H9 (cell line): ENCODE data around the gene IGFL2. TPM values are rescaled to one million over a fixed set of nuclear protein-coding genes. Genes with fewer than 3 reads are reported as not detected.
A peak's percentile ranks its signal among the peaks of the same experiment; 100 is the strongest.

Experiments
- DNase-seq: peaks from one replicate; pipeline ENCODE4 v3.0.0-alpha.2; 2017
- H2AFZ ChIP-seq: one replicate; pipeline ENCODE4 v1.6.1; 2013; ENCODE audit warnings: mild to moderate bottlenecking, low read length, control low read depth, moderate library complexity
- H2AK5ac ChIP-seq: 2 replicates; pipeline ENCODE4 v1.6.1; 2013; ENCODE audit warnings: low read length, control low read depth, mixed read lengths; ENCODE audit not compliant: insufficient read length
- H2BK120ac ChIP-seq: one replicate; pipeline ENCODE4 v1.6.1; 2013; ENCODE audit warnings: low read depth, mild to moderate bottlenecking, low read length, control low read depth, inconsistent platforms; ENCODE audit not compliant: poor library complexity, severe bottlenecking
- H2BK12ac ChIP-seq: 2 replicates; pipeline ENCODE4 v1.6.1; 2013; ENCODE audit warnings: low read length, control low read depth, mixed read lengths, low read depth; ENCODE audit not compliant: insufficient read length
- H2BK15ac ChIP-seq: 2 replicates; pipeline ENCODE4 v1.6.1; 2013; ENCODE audit warnings: low read depth, low read length, control low read depth
- H2BK20ac ChIP-seq: one replicate; pipeline ENCODE4 v1.6.1; 2013; ENCODE audit warnings: low read depth, mild to moderate bottlenecking, low read length, control low read depth, inconsistent platforms; ENCODE audit not compliant: poor library complexity, severe bottlenecking
- H2BK5ac ChIP-seq: 2 replicates; pipeline ENCODE4 v1.6.1; 2013; ENCODE audit warnings: low read length, control low read depth, mixed read lengths; ENCODE audit not compliant: insufficient read length
- H3K14ac ChIP-seq: 2 replicates; pipeline ENCODE4 v1.6.1; 2013; ENCODE audit warnings: low read length, control low read depth; ENCODE audit not compliant: insufficient read depth
- H3K18ac ChIP-seq: 2 replicates; pipeline ENCODE4 v1.6.1; 2013; ENCODE audit warnings: low read depth, mild to moderate bottlenecking, mixed read lengths, low read length, control low read depth; ENCODE audit not compliant: insufficient read length
- H3K23ac ChIP-seq: 2 replicates; pipeline ENCODE4 v1.6.1; 2013; ENCODE audit warnings: low read length, control low read depth, mixed read lengths, low read depth; ENCODE audit not compliant: insufficient read length
- H3K23me2 ChIP-seq: 2 replicates; pipeline ENCODE4 v1.6.1; 2013; ENCODE audit warnings: low read depth, mild to moderate bottlenecking, mixed read lengths, low read length, control low read depth; ENCODE audit not compliant: insufficient read length, poor library complexity, severe bottlenecking
- H3K27ac ChIP-seq: 2 replicates; pipeline ENCODE4 v1.5.1; 2013; ENCODE audit warnings: low read length, control low read depth, mixed read lengths, low read depth; ENCODE audit not compliant: insufficient read length
- H3K27me3 ChIP-seq: 2 replicates; pipeline ENCODE4 v1.6.1; 2013; ENCODE audit warnings: low read length, control low read depth, inconsistent platforms; ENCODE audit not compliant: insufficient read depth
- H3K4ac ChIP-seq: 2 replicates; pipeline ENCODE4 v1.6.1; 2013; ENCODE audit warnings: low read depth, mild to moderate bottlenecking, control low read depth, inconsistent platforms, low read length, moderate library complexity
- H3K4me1 ChIP-seq: 2 replicates; pipeline ENCODE4 v1.6.1; 2013; ENCODE audit warnings: low read length, control low read depth, inconsistent platforms; ENCODE audit not compliant: insufficient read depth
- H3K4me2 ChIP-seq: 2 replicates; pipeline ENCODE4 v1.6.1; 2013; ENCODE audit warnings: low read length, control low read depth, mixed read lengths; ENCODE audit not compliant: insufficient read length, insufficient read depth
- H3K56ac ChIP-seq: 2 replicates; pipeline ENCODE4 v1.6.1; 2013; ENCODE audit warnings: low read depth, mild to moderate bottlenecking, mixed read lengths, low read length, control low read depth; ENCODE audit not compliant: insufficient read length
- H3K79me1 ChIP-seq: 2 replicates; pipeline ENCODE4 v1.6.1; 2013; ENCODE audit warnings: low read depth, mild to moderate bottlenecking, moderate library complexity, low read length, control low read depth, inconsistent platforms; ENCODE audit not compliant: insufficient read depth, poor library complexity, severe bottlenecking
- H3K79me2 ChIP-seq: 2 replicates; pipeline ENCODE4 v1.6.1; 2013; ENCODE audit warnings: low read length, control low read depth, inconsistent platforms; ENCODE audit not compliant: insufficient read depth
- H3K9ac ChIP-seq: 2 replicates; pipeline ENCODE4 v1.6.1; 2013; ENCODE audit warnings: low read length, control low read depth, mixed read lengths; ENCODE audit not compliant: insufficient read length; ENCODE audit errors: extremely low read depth
- H3K9me3 ChIP-seq: one replicate; pipeline ENCODE4 v1.6.1; 2013; ENCODE audit warnings: low read depth, low read length, inconsistent platforms; ENCODE audit not compliant: control insufficient read depth
- H3T11ph ChIP-seq: one replicate; pipeline ENCODE4 v1.6.1; 2013; ENCODE audit warnings: mild to moderate bottlenecking, low read length, control low read depth, inconsistent platforms
- H4K20me1 ChIP-seq: one replicate; pipeline ENCODE4 v1.6.1; 2013; ENCODE audit not compliant: control insufficient read depth, insufficient read length, insufficient read depth
- H4K5ac ChIP-seq: 2 replicates; pipeline ENCODE4 v1.6.1; 2013; ENCODE audit warnings: low read depth, mild to moderate bottlenecking, mixed read lengths, low read length, control low read depth; ENCODE audit not compliant: insufficient read length
- H4K8ac ChIP-seq: replicated peaks from 2 replicates; pipeline ENCODE4 v1.6.1; 2013; ENCODE audit warnings: low read length, control low read depth, mixed read lengths, low read depth; ENCODE audit not compliant: insufficient read length
- H4K91ac ChIP-seq: 2 replicates; pipeline ENCODE4 v1.6.1; 2013; ENCODE audit warnings: low read depth, mild to moderate bottlenecking, moderate library complexity, mixed read lengths, low read length, control low read depth; ENCODE audit not compliant: insufficient read length
- H3K27ac Mint-ChIP-seq, 3 experiments: 2 replicates in 2 of 3; 3 replicates in 1 of 3; pipeline ENCODE4 v1.8.0; 2020 to 2021; ENCODE audit warnings: mixed read lengths in 3 of 3, mild to moderate bottlenecking in 1 of 3, moderate library complexity in 1 of 3
- H3K27me3 Mint-ChIP-seq: 2 replicates; pipeline ENCODE4 v1.8.0; 2021; ENCODE audit warnings: low read depth, mild to moderate bottlenecking, moderate library complexity, mixed read lengths
- H3K36me3 Mint-ChIP-seq, 3 experiments: 2 replicates in 2 of 3; 3 replicates in 1 of 3; pipeline ENCODE4 v1.8.0; 2020 to 2021; ENCODE audit warnings: low read depth in 3 of 3, mixed read lengths in 3 of 3; ENCODE audit not compliant: insufficient read depth in 1 of 3
- H3K4me1 Mint-ChIP-seq, 2 experiments: 2 replicates each; pipeline ENCODE4 v1.8.0; 2020; ENCODE audit warnings: mixed read lengths in 2 of 2
- H3K4me3 Mint-ChIP-seq, 2 experiments: 2 replicates in 1 of 2; 3 replicates in 1 of 2; pipeline ENCODE4 v1.8.0; 2020 to 2021; ENCODE audit warnings: mild to moderate bottlenecking in 2 of 2, mixed read lengths in 2 of 2, moderate library complexity in 1 of 2
- H3K9me3 Mint-ChIP-seq, 2 experiments: 2 replicates in 1 of 2; 3 replicates in 1 of 2; pipeline ENCODE4 v1.8.0; 2020; ENCODE audit warnings: mild to moderate bottlenecking in 2 of 2, mixed read lengths in 2 of 2, moderate library complexity in 1 of 2
- WGBS: extraction: QIAGEN DNeasy Blood & Tissue Kit; methylation state at CpG from one replicate; pipeline ENCODE4 v1.1.7; 2013; ENCODE audit warnings: missing lambda C conversion rate, low lambda C conversion rate, mixed read lengths; ENCODE audit not compliant: insufficient read length; ENCODE audit errors: extremely low coverage; 5-methylcytosine and 5-hydroxymethylcytosine counted together
- total RNA-seq: library from RNA; stranded (reverse); gene quantifications from 2 replicates; pipeline ENCODE4 v1.2.1, GENCODE V29; 2021
- TF ChIP-seq, protein P1 (sequence below): fragments of 200-600 bp; sonication (generic); conservative IDR thresholded peaks from 3 replicates; pipeline ENCODE4 v1.8.0; 2021; ENCODE audit warnings: antibody characterized with exemption, mild to moderate bottlenecking

Gene IGFL2
- total RNA-seq, 1 experiment from 2014 or later: not detected

DNA sequence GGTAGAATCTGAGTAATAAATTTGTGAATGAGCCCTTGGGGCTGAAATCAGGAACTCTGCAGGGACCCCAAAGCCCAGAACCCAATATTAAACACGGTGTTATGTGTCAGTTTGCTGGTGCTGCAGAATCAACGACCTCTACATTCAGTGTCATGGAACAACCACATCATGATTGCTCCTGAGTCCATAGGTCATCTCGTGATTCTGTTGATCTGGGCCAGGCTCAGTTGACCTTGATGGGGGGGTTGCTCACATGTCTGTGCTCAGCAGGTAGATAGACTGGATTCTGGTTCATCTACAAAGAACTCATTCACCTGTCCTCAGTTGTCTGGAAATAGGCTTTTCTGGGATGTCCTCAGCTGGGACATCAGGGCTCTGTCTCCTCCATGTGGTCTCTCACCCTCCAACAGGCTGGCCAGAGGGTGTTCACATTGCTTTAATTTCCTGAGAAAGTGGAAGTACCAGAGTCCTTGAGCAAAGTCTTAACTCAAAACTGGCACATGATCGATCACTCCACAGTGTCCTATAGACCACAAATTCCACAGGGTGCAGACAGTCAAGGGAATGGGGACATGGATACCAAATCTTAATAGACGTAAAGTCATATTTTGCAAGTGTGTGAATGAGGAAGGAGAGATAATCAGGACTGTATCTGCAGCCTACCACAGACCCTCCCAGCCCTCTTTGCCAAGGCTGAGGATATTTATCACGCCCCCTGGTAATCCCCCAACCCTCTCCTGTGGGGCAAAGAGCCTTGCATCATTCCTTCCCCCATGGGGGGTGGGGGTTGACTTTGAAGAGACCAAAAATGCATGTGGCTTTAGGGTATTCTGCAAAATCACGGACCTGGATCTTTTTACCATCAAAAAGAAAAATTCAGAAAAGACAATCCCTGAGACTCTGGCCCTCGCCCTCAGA, 42.2 kb downstream of the IGFL2 start:
- H3K27ac Mint-ChIP-seq: peak overlapping the region in 1 of 3 experiments; percentile 82; a peak in 1 of 7 replicates
- Histone ChIP-seq H4K91ac (no peak overlapping the region), H4K5ac (no peak overlapping the region), H3K4me2 (no peak overlapping the region), H3K4me1 (no peaks in the 10 kb centered on the region), H3K27me3 (no peaks in the 10 kb centered on the region), H2BK12ac (no peak overlapping the region), H3K27ac (no peak overlapping the region), H3T11ph (no peak overlapping the region), H3K23me2 (no peaks in the 10 kb centered on the region), H3K18ac (no peak overlapping the region), H3K14ac (no peak overlapping the region), H2BK5ac (no peak overlapping the region), H4K8ac (no peak overlapping the region), H3K79me1 (no peaks in the 10 kb centered on the region), H2AFZ (no peak overlapping the region), H2AK5ac (no peak overlapping the region), H3K9me3 (no peaks in the 10 kb centered on the region), H3K23ac (no peak overlapping the region), H3K4ac (no peak overlapping the region), H3K9ac (no peak overlapping the region), H4K20me1 (no peaks in the 10 kb centered on the region), H3K56ac (no peak overlapping the region), H2BK15ac (no peak overlapping the region), H2BK120ac (no peak overlapping the region), H2BK20ac (no peak overlapping the region), H3K79me2 (no peaks in the 10 kb centered on the region)
- no peaks in the 10 kb centered on the region for H3K36me3 Mint-ChIP-seq
- peaks cover 2% of the 10 kb centered on the region; the same call in 1 of the 2 replicates for H3K27me3 Mint-ChIP-seq
- no CpG with 5 or more reads among the region's 8 CpGs for WGBS
- peaks cover 0 to 8% of the 10 kb centered on the region in 2 experiments; a peak in 2 of 4 replicates for H3K4me1 Mint-ChIP-seq
- H3K9me3 Mint-ChIP-seq: no peaks in the 10 kb centered on the region; a peak in 1 of 5 replicates
- no peak overlapping the region for H3K4me3 Mint-ChIP-seq
- DNase-seq: no peak
- TF ChIP-seq, protein P1, sequence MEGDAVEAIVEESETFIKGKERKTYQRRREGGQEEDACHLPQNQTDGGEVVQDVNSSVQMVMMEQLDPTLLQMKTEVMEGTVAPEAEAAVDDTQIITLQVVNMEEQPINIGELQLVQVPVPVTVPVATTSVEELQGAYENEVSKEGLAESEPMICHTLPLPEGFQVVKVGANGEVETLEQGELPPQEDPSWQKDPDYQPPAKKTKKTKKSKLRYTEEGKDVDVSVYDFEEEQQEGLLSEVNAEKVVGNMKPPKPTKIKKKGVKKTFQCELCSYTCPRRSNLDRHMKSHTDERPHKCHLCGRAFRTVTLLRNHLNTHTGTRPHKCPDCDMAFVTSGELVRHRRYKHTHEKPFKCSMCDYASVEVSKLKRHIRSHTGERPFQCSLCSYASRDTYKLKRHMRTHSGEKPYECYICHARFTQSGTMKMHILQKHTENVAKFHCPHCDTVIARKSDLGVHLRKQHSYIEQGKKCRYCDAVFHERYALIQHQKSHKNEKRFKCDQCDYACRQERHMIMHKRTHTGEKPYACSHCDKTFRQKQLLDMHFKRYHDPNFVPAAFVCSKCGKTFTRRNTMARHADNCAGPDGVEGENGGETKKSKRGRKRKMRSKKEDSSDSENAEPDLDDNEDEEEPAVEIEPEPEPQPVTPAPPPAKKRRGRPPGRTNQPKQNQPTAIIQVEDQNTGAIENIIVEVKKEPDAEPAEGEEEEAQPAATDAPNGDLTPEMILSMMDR: no peak
